ENCODE results near the gene PERCC1.
A peak's percentile ranks its signal among the peaks of the same experiment; 100 is the strongest.
"Not testable (repeated sequence)": the region's sequence is repeated elsewhere in the genome, so short reads cannot be mapped to it uniquely, and the experiment has no call there.

The PERCC1 gene

DNA sequence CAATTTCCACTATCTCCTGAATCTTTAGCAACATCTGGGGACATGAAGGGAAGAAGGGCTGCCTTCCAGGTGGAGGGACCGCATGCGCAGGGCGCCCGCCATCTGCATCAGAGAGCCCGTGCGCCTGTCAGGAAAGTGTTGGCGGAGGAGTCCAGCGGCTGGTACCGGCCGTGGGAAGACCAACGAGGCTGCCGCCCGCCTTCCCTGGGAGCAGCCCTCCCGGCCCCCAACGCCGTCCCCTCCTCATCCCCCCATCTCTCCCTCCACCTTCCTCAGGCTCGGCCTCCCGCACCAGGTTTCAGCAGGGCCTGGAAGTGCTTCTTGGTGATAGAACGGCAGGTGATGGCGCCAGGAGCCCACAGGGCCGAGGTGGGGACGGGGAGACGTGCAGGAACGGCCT lies 35.2 kb downstream of the PERCC1 start:
- Histone ChIP-seq H3K4me1 (ENCODE audit: control insufficient read depth in 1 of 2, insufficient read depth in 2 of 2, low read length in 2 of 2) (peaks cover 7 to 12% of the 10 kb centered on the region in 2 experiments), H2AK5ac (ENCODE audit: low read length) (no peak overlapping the region), H2BK120ac (ENCODE audit: insufficient read depth, low read length, poor library complexity) (no peak overlapping the region), H3K4ac (ENCODE audit: low read depth, low read length) (no peak overlapping the region), H3K36me3 (ENCODE audit: control insufficient read depth in 1 of 2, insufficient read depth in 2 of 2, low read length in 2 of 2) (peaks cover 10 to 12% of the 10 kb centered on the region in 2 experiments), H3K79me2 (ENCODE audit: control insufficient read depth, insufficient read depth, low read length, poor library complexity) (no peaks in the 10 kb centered on the region), H2BK5ac (ENCODE audit: low read depth, low read length, poor library complexity) (no peak overlapping the region), H3K27me3 (ENCODE audit: insufficient read depth, low read length) (no peaks in the 10 kb centered on the region), H4K8ac (ENCODE audit: low read depth, low read length) (no peak overlapping the region), H3K9me3 (ENCODE audit: insufficient read depth, low read depth, low read length) (no peaks in the 10 kb centered on the region), H3K4me2 (ENCODE audit: low read length) (no peak overlapping the region), H2AFZ (ENCODE audit: insufficient read depth, low read length, poor library complexity) (no peak overlapping the region), H3K9ac (ENCODE audit: low read length) (no peak overlapping the region), H3K18ac (ENCODE audit: low read length) (no peak overlapping the region), H4K12ac (ENCODE audit: low read depth, low read length) (no peak overlapping the region), H3K23ac (ENCODE audit: low read length) (no peak overlapping the region), H3K79me1 (ENCODE audit: low read length) (no peaks in the 10 kb centered on the region), H2BK12ac (ENCODE audit: low read length) (no peak overlapping the region), H3K27ac (ENCODE audit: low read depth, low read length) (no peak overlapping the region), H3K4me3 (ENCODE audit: low read depth, low read length) (no peak overlapping the region), H4K91ac (ENCODE audit: low read depth, low read length) (no peak overlapping the region), H3K14ac (ENCODE audit: low read length) (no peak overlapping the region)
- no peak for DNase-seq
- WGBS (ENCODE audit: extremely low coverage, insufficient coverage, insufficient read length): no CpG with 5 or more reads among the region's 24 CpGs

DNA sequence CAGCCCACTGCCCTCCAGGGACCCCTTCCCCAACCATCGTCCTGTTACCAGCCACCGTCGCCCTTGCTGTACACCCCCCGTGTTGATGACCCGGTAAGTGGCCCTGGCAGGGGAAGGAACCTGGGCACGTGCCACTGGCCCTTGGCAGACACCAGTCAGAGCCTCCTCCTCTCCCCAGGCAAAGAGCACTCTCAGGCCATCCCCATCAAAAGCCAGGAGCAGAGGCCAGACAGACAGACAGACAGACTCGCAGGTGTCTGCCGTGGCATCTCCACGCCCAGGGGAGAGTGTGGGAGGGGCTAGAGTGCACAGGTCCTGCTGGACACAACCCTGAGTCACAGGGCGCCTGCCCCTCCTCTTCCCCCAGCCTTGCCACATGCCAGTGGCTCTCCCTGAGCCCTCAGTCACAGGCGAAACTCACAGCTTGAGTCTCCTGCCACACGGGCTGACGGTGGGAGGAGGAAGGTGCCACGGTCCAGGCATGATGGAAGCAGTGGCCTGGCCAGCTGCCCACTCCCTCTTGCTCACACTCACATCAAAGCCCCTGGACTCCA lies 36.2 kb downstream of the PERCC1 start:
- Histone ChIP-seq H3K9me3 (ENCODE audit: insufficient read depth, low read depth, low read length) (peaks cover 2% of the 10 kb centered on the region), H2AK5ac (ENCODE audit: low read length) (no peak overlapping the region), H2AFZ (ENCODE audit: insufficient read depth, low read length, poor library complexity) (no peak overlapping the region), H3K18ac (ENCODE audit: low read length) (no peak overlapping the region), H2BK5ac (ENCODE audit: low read depth, low read length, poor library complexity) (no peak overlapping the region), H3K9ac (ENCODE audit: low read length) (no peak overlapping the region), H3K79me1 (ENCODE audit: low read length) (no peaks in the 10 kb centered on the region), H3K4me2 (ENCODE audit: low read length) (no peak overlapping the region), H3K23ac (ENCODE audit: low read length) (no peak overlapping the region), H4K12ac (ENCODE audit: low read depth, low read length) (no peak overlapping the region), H3K27ac (ENCODE audit: low read depth, low read length) (no peak overlapping the region), H3K4me1 (ENCODE audit: control insufficient read depth in 1 of 2, insufficient read depth in 2 of 2, low read length in 2 of 2) (peaks cover 13 to 15% of the 10 kb centered on the region in 2 experiments), H4K91ac (ENCODE audit: low read depth, low read length) (no peak overlapping the region), H2BK12ac (ENCODE audit: low read length) (no peak overlapping the region), H3K27me3 (ENCODE audit: insufficient read depth, low read length) (no peaks in the 10 kb centered on the region), H3K4me3 (ENCODE audit: low read depth, low read length) (no peak overlapping the region), H3K36me3 (ENCODE audit: control insufficient read depth in 1 of 2, insufficient read depth in 2 of 2, low read length in 2 of 2) (peaks cover 6 to 7% of the 10 kb centered on the region in 2 experiments), H2BK120ac (ENCODE audit: insufficient read depth, low read length, poor library complexity) (no peak overlapping the region), H4K8ac (ENCODE audit: low read depth, low read length) (no peak overlapping the region), H3K4ac (ENCODE audit: low read depth, low read length) (no peak overlapping the region), H3K14ac (ENCODE audit: low read length) (no peak overlapping the region), H3K79me2 (ENCODE audit: control insufficient read depth, insufficient read depth, low read length, poor library complexity) (no peaks in the 10 kb centered on the region)
- no CpG with 5 or more reads among the region's 14 CpGs for WGBS (ENCODE audit: extremely low coverage, insufficient coverage, insufficient read length)
- DNase-seq: peak in 1 of 2 donors; percentile 62

DNA sequence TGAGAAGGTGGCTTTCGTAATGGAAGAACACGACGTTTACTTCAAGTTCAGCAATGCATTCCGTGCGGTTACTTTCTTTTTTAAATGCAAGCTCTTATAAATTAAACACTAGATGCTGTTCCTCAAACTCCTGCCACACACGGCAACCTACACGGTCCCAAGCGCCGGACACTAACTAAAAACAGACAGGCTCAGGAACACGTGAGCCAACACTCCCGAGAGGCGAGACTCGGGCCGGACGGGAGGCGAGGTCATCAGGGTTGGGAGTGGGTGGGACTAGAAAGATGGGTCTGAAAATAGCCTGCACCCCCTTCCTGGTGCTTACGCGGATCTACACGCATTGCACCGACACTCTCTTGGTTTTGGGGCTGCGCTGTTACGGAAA lies 37.5 kb downstream of the PERCC1 start:
- Histone ChIP-seq H3K23ac (ENCODE audit: low read length) (no peak overlapping the region), H3K36me3 (ENCODE audit: control insufficient read depth in 1 of 2, insufficient read depth in 2 of 2, low read length in 2 of 2) (peaks cover 5 to 6% of the 10 kb centered on the region in 2 experiments), H3K27ac (ENCODE audit: low read depth, low read length) (no peak overlapping the region), H2BK5ac (ENCODE audit: low read depth, low read length, poor library complexity) (no peak overlapping the region), H4K91ac (ENCODE audit: low read depth, low read length) (no peak overlapping the region), H3K79me1 (ENCODE audit: low read length) (no peaks in the 10 kb centered on the region), H2BK12ac (ENCODE audit: low read length) (no peak overlapping the region), H4K8ac (ENCODE audit: low read depth, low read length) (no peak overlapping the region), H3K79me2 (ENCODE audit: control insufficient read depth, insufficient read depth, low read length, poor library complexity) (no peaks in the 10 kb centered on the region), H2AFZ (ENCODE audit: insufficient read depth, low read length, poor library complexity) (no peak overlapping the region), H3K27me3 (ENCODE audit: insufficient read depth, low read length) (no peaks in the 10 kb centered on the region), H3K4ac (ENCODE audit: low read depth, low read length) (no peak overlapping the region), H3K4me2 (ENCODE audit: low read length) (no peak overlapping the region), H3K4me3 (ENCODE audit: low read depth, low read length) (no peak overlapping the region), H3K18ac (ENCODE audit: low read length) (no peak overlapping the region), H3K4me1 (ENCODE audit: control insufficient read depth in 1 of 2, insufficient read depth in 2 of 2, low read length in 2 of 2) (peaks cover 13 to 15% of the 10 kb centered on the region in 2 experiments), H2BK120ac (ENCODE audit: insufficient read depth, low read length, poor library complexity) (no peak overlapping the region), H3K9me3 (ENCODE audit: insufficient read depth, low read depth, low read length) (peaks cover 2% of the 10 kb centered on the region), H3K14ac (ENCODE audit: low read length) (no peak overlapping the region), H2AK5ac (ENCODE audit: low read length) (no peak overlapping the region), H4K12ac (ENCODE audit: low read depth, low read length) (no peak overlapping the region), H3K9ac (ENCODE audit: low read length) (no peak overlapping the region)
- WGBS (ENCODE audit: extremely low coverage, insufficient coverage, insufficient read length): no CpG with 5 or more reads among the region's 22 CpGs
- DNase-seq: no peak

DNA sequence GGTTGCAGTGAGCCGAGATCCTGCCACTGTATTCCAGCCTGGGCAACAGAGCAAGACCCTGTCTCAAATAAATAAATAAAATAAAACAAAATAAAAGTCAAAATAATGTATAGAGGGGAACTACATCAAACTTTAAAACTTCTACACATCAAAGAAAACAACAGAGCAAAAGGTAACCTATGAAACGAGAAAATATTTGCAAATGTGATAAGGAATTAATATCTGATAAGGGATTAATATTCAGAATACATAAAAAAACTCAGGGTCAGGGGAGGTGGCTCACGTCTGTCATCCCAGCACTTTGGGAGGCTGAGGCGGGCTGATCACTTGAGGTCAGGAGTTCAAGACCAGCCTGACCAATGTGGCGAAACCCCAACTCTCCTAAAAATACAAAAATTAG lies 38.3 kb downstream of the PERCC1 start:
- not testable (repeated sequence) for H3K36me3 ChIP-seq (ENCODE audit: control insufficient read depth in 1 of 2, insufficient read depth in 2 of 2, low read length in 2 of 2); H3K23ac ChIP-seq (ENCODE audit: low read length); H2BK12ac ChIP-seq (ENCODE audit: low read length); H2AK5ac ChIP-seq (ENCODE audit: low read length); H3K4me2 ChIP-seq (ENCODE audit: low read length); H3K79me2 ChIP-seq (ENCODE audit: control insufficient read depth, insufficient read depth, low read length, poor library complexity); H4K8ac ChIP-seq (ENCODE audit: low read depth, low read length); H3K14ac ChIP-seq (ENCODE audit: low read length); H3K18ac ChIP-seq (ENCODE audit: low read length); DNase-seq; H3K79me1 ChIP-seq (ENCODE audit: low read length); H2AFZ ChIP-seq (ENCODE audit: insufficient read depth, low read length, poor library complexity); H3K4me3 ChIP-seq (ENCODE audit: low read depth, low read length); H3K4ac ChIP-seq (ENCODE audit: low read depth, low read length); H2BK120ac ChIP-seq (ENCODE audit: insufficient read depth, low read length, poor library complexity); H2BK5ac ChIP-seq (ENCODE audit: low read depth, low read length, poor library complexity); H3K27ac ChIP-seq (ENCODE audit: low read depth, low read length); H3K9ac ChIP-seq (ENCODE audit: low read length); H4K91ac ChIP-seq (ENCODE audit: low read depth, low read length); H3K27me3 ChIP-seq (ENCODE audit: insufficient read depth, low read length); H4K12ac ChIP-seq (ENCODE audit: low read depth, low read length); H3K9me3 ChIP-seq (ENCODE audit: insufficient read depth, low read depth, low read length)
- no CpG with 5 or more reads among the region's 5 CpGs for WGBS (ENCODE audit: extremely low coverage, insufficient coverage, insufficient read length)
- H3K4me1 ChIP-seq (ENCODE audit: control insufficient read depth in 1 of 2, insufficient read depth in 2 of 2, low read length in 2 of 2): peaks cover 16 to 18% of the 10 kb centered on the region in 2 experiments

Measured in trophoblast cell (in vitro differentiated cells and primary cell).